Measurements from ENCODE around the gene PCSK6.
"Not testable (repeated sequence)": the region's sequence is repeated elsewhere in the genome, so short reads cannot be mapped to it uniquely, and the experiment has no call there.

PCSK6 gene

GRCh38 chr15:101481917-101482525, 7.5 kb downstream of the PCSK6 start:
- no peak for DNase-seq

- DNase-seq: no peak
These were observed 8.2 kb downstream of the PCSK6 start for GRCh38 chr15:101481381-101481705.

- DNase-seq: no peak
These were observed 8.7 kb downstream of the PCSK6 start for GRCh38 chr15:101480613-101481380.

- DNase-seq: no peak
These were observed 9.5 kb downstream of the PCSK6 start for GRCh38 chr15:101479851-101480612.

GRCh38 chr15:101479342-101479845, 10.1 kb downstream of the PCSK6 start:
- no peak for DNase-seq

- DNase-seq: no peak
These were observed 10.7 kb downstream of the PCSK6 start for GRCh38 chr15:101478701-101479341.

- no peak for DNase-seq
These were observed 11.6 kb downstream of the PCSK6 start for GRCh38 chr15:101477851-101478362.

GRCh38 chr15:101476756-101477155, 12.8 kb downstream of the PCSK6 start:
- no peak for DNase-seq

GRCh38 chr15:101474983-101475382, 14.5 kb downstream of the PCSK6 start:
- DNase-seq: no peak

- no peak for DNase-seq
These were observed 15.3 kb downstream of the PCSK6 start for GRCh38 chr15:101474233-101474632.

- DNase-seq: no peak
These were observed 17.5 kb downstream of the PCSK6 start for GRCh38 chr15:101472033-101472432.

GRCh38 chr15:101470548-101471239, 18.8 kb downstream of the PCSK6 start:
- no peak for DNase-seq

GRCh38 chr15:101469520-101470288, 19.8 kb downstream of the PCSK6 start:
- no peak for DNase-seq

GRCh38 chr15:101466188-101466587, 23.3 kb downstream of the PCSK6 start:
- no peak for DNase-seq

- no peak for DNase-seq
These were observed 24.4 kb downstream of the PCSK6 start for GRCh38 chr15:101464999-101465669.

GRCh38 chr15:101464256-101464998, 25.1 kb downstream of the PCSK6 start:
- no peak for DNase-seq

GRCh38 chr15:101463696-101464095, 25.8 kb downstream of the PCSK6 start:
- not testable (repeated sequence) for DNase-seq

- no peak for DNase-seq
These were observed 26.2 kb downstream of the PCSK6 start for GRCh38 chr15:101463270-101463669.

- no peak for DNase-seq
These were observed 28.4 kb downstream of the PCSK6 start for GRCh38 chr15:101461097-101461496.

GRCh38 chr15:101459579-101460300, 29.8 kb downstream of the PCSK6 start:
- no peak for DNase-seq

All from NCI-H2227 treated with DMSO at 0.1 percent for 48 hours (cell line).